ENCODE measurements around the gene ISL1. TPM values are rescaled to one million over a fixed set of nuclear protein-coding genes. Genes with fewer than 3 reads are reported as not detected.

The ISL1 gene
- total and polyA plus RNA-seq, 12 donors = not detected

GRCh38 chr5:51404255-51404654, 21.0 kb downstream of the ISL1 start:
- Histone ChIP-seq H3K4me3 (no peak overlapping the region), H3K27me3 (peaks cover 1 to 54% (median 23%) of the 10 kb centered on the region in 7 donors), H3K27ac (no peak overlapping the region), H3K9me3 (no peaks in the 10 kb centered on the region), H3K36me3 (no peaks in the 10 kb centered on the region), H3K4me1 (no peaks in the 10 kb centered on the region)
- TF ChIP-seq CTCF (IDR thresholded peaks at IDR 0.05) = no peak
- ATAC-seq = no peak
- DNase-seq = no peak
- intact Hi-C loops (cut with DNase I) = no loop called here
- 84 to 88% methylated on average over 1 of the region's 1 CpG for whole genome bisulfite sequencing, 2 donors

DNA sequence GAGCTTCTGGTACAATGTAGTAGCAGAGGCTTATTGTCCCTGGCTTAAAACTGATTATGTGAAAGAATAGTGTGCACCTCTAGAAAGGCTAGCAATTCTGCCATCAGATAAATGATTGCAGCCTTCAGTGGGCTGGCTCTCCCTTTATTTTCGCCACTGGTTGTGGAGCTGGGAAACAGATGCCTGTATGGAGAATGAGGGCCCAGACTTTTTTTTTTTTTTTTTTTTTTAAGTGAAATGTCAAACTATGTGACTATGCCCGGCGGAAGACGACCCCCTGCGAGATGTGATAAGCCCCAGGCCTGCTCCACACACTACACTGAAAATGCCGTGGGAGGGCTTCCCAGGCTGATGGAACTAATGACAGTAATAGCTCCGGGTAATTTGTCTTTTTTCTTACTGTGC, 28.7 kb downstream of the ISL1 start:
- ATAC-seq = no peak
- no peak for TF ChIP-seq CTCF (IDR thresholded peaks at IDR 0.05)
- DNase-seq = no peak
- Histone ChIP-seq H3K4me1 (no peaks in the 10 kb centered on the region), H3K36me3 (no peaks in the 10 kb centered on the region), H3K27me3 (peaks cover 0 to 16% (median 0%) of the 10 kb centered on the region in 7 donors), H3K27ac (no peak overlapping the region), H3K4me3 (no peak overlapping the region), H3K9me3 (no peaks in the 10 kb centered on the region)
- 32 to 35% methylated on average over 7 of the region's 7 CpGs for WGBS, 2 donors
- intact Hi-C loops (cut with DNase I) = no loop called here

DNA sequence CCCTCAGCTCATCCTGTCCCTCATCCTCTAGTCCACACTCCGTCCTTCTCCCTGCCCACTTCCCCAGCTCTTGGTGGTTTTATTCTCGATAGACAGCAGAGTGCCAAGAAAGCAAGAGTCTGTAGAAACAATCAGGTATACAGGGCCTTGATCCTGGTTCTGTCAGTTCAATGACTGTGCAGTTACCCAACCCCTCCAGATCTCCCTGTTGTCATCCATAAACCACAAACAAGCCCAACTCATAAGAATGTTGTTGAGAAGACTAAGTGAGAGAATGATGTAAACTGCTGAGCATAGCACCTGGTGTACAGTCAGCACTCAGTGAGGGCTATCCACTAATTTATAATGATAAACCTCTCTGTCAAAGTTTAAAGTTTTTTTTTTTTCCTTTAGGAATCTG, 31.3 kb downstream of the ISL1 start:
- WGBS, 2 donors = 71 to 77% methylated on average over 2 of the region's 2 CpGs

DNA sequence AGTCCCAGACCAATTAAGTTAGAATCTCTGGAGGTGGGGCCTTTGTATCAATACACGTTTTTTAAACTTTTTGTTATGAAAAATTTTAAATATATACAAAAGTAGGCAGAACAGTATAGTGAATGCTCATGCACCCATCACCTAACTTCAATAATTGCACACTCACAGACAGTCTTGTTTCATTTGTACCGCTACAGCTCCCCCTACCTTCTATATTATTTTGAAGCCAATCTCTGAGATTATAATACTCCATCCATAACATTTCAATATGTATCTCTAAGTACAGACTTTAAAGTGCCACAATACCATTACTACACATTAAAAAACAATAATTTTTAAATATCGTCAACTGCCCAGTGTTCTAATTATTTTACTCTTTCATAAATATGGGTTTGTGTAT, 32.9 kb downstream of the ISL1 start:
- Histone ChIP-seq H3K9me3 (no peaks in the 10 kb centered on the region), H3K27ac (no peak overlapping the region), H3K4me1 (no peaks in the 10 kb centered on the region), H3K4me3 (no peak overlapping the region), H3K36me3 (no peaks in the 10 kb centered on the region), H3K27me3 (peaks cover 0 to 24% (median 3%) of the 10 kb centered on the region in 7 donors)
- ATAC-seq (no peak), DNase-seq (no peak)
- no peak for TF ChIP-seq CTCF (IDR thresholded peaks at IDR 0.05)
- intact Hi-C loops (cut with DNase I) = loop anchor here in 1 of 10 donors (5.0 kb wide), 1 partner anchor 1154 kb away; no protein-coding TSS in a partner anchor
- 78 to 81% methylated on average over 3 of the region's 3 CpGs for WGBS, 2 donors

More for the DNA sequence above, 31.3 kb downstream of the ISL1 start:
- no peaks in the 10 kb centered on the region for H3K9me3 ChIP-seq
- no peaks in the 10 kb centered on the region for H3K4me1 ChIP-seq
- H3K36me3 ChIP-seq = no peaks in the 10 kb centered on the region
- no peak for TF ChIP-seq CTCF (IDR thresholded peaks at IDR 0.05)
- ATAC-seq (no peak), DNase-seq (no peak)
- H3K27me3 ChIP-seq = peaks cover 0 to 24% (median 3%) of the 10 kb centered on the region in 7 donors
- H3K4me3 ChIP-seq = no peak overlapping the region
- H3K27ac ChIP-seq = no peak overlapping the region
- intact Hi-C loops (cut with DNase I) = no loop called here
